Middle frontal gyrus (tissue), 1 donor: Measurements from ENCODE around the gene KCNK17.
"Not testable (repeated sequence)": the region's sequence is repeated elsewhere in the genome, so short reads cannot be mapped to it uniquely, and the experiment has no call there.

Experiments
- DNase-seq: peaks from one replicate; pipeline ENCODE4 v3.0.0-alpha.2; 2015; ENCODE audit warnings: low spot score; ENCODE audit errors: extremely low spot score

The KCNK17 gene

GRCh38 chr6:39302669-39303424, 11.4 kb downstream of the KCNK17 start:
- peak; percentile 52 for DNase-seq

GRCh38 chr6:39302011-39302410, 12.2 kb downstream of the KCNK17 start:
- DNase-seq: no peak

- DNase-seq: no peak
Measured at GRCh38 chr6:39301606-39302005, 12.6 kb downstream of the KCNK17 start.

DNA sequence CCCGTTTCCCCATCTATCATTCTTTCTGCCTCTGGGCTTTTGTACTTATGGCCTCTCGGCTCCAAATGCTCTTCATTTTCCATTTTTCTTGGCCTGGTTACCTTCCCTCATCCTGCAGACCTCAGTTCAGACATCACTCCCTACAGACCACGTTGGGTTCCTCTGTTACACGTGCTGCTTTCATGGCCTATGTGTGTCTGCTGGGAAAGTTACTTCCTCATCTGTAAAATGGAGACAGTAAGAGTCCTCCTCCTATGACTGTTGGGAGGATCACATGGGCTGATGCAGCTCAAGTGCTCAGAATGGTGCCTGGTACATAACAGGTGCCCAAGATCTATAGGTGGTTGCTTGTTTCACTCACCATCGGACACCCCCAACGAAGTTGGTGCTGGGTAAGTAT, 13.5 kb downstream of the KCNK17 start:
- DNase-seq: no peak

DNA sequence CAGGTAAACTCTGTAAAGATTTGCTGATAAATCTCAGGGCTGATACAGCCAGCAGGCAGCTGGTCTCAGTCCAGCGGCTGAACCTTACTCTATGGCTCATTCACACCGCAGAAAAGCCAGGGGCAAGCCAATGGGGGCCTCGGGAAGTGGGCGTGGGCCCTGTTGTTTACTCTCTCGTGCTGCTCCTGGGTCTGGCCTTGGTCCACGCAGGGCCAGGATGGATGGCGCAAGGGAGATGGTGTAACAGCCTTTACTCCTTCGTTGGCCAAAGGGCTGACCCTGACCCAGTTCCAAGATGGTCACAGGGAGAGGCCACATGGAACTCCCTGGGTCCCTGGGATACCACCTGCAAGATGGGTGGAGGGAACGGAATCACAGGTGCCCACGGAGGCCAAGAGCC, 16.2 kb downstream of the KCNK17 start:
- no peak for DNase-seq

DNA sequence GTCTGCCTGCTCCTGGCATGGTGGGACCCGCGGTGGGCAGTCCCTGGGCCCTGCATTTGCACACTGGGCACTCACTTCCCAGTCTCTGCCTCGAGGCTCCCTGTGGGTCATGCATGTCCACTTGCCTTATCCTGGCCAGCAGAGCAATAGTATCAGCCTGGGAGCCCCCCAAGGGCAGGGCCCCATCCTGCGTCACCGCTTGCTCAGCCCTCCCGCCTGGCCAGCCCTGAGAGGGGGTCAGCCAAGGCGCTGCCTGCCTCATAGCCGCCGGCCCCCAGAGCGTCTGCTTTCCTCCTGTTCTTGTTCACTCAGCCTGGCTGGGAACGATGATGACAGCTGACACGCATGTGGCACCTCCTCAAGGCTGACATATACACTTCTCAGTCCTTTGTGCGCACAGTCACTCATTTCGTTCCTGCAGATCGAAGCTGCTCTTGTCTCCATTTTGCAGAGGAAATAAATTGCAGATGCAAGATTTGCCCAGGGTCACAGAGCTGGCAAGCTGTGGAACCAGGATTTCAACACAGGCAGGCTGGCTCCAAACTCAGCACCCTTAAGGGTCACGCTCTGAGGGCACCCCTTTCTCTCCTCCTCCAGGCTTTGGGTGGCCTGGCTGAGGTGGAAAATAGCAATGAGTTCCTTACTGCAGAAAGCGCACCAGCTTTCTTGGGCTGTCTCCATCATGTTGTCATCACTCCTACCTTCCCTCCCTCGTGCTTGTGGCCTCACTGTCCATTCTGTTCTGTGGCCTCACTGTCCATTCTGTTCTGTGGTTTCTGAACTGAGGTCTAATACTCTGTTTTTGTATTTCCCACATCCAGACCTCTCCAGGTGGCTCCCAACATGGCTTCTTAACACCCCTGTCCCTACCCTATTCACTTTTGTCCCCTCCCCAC, 17.2 kb downstream of the KCNK17 start:
- DNase-seq: no peak

GRCh38 chr6:39295611-39296011, 18.6 kb downstream of the KCNK17 start:
- no peak for DNase-seq

GRCh38 chr6:39294899-39295298, 19.3 kb downstream of the KCNK17 start:
- DNase-seq: no peak

- no peak for DNase-seq
Measured at GRCh38 chr6:39294133-39294532, 20.1 kb downstream of the KCNK17 start.

DNA sequence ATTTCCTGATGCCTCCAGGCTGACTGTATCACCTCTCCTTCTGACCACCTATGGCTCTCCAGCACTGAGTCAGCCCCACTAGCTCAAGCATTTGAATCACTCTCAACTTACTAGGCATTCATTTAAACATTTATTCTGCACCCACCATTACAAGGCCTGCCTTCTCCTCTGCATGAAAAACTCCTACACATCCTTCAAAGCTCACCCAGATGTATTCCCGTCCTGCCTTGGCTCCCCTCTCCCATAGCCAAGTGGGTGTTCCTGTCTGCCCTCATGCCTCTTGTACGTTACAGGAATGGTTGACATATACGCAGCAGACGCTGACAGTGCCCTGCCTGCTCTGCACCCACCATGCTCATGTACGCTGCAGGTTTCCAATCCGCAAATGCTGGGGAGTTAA, 21.6 kb downstream of the KCNK17 start:
- no peak for DNase-seq

DNA sequence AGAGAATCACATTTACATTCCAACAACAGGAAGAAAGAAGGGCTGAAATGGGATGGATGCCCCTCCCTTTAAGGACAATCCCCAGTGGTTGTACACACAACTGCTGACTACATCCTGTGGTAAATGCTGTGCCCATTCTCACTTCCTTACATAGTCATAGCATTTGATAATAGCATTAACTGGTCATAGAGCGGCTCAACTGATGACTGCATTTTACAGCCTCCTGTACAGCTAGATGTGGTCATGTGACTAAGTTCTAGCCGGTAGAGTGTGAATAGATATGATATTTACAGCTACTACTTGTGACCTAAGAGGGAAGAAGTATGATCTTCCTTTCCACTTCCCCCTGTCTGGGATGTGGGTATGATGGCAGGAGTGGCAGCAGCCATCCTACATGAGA, 24.7 kb downstream of the KCNK17 start:
- DNase-seq: no peak

DNA sequence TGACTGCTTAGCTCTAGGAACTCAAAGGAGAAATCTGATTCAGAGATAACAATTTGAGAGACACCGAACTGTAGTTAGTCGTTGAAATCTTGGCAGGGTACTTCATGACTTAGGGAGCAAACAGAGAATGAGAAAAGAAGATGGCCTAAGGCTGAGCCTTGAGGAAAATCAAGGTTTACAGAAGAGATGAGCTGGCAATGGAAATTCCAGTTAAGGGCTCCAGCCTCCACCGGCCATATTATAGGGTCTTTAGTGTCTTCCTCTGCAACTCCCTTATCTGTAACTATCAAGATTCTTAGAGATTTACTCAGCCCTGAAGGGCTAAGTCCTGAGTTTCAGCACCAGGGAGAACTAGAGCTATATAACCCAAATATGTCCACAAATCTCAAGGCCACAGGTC, 26.6 kb downstream of the KCNK17 start:
- no peak for DNase-seq

DNA sequence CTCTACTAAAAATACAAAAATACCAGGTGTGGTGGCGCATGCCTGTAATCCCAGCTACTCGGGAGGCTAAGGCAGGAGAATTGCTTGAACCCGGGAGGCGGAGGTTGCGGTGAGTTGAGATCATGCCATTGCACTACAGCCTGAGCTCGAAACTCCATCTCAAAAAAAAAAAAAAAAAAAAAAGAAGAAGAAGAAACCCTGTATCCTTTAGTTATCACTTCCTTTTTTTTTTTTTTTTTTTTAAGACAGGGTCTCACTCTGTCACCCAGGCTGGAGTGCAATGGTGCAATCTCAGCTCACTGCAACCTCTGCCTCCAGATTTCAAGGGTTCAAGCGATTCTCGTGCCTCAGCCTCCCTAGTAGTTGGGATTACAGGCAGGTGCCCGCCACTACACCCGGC, 27.6 kb downstream of the KCNK17 start:
- not testable (repeated sequence) for DNase-seq

- DNase-seq: no peak
Measured at GRCh38 chr6:39282774-39283173, 31.4 kb downstream of the KCNK17 start.

DNA sequence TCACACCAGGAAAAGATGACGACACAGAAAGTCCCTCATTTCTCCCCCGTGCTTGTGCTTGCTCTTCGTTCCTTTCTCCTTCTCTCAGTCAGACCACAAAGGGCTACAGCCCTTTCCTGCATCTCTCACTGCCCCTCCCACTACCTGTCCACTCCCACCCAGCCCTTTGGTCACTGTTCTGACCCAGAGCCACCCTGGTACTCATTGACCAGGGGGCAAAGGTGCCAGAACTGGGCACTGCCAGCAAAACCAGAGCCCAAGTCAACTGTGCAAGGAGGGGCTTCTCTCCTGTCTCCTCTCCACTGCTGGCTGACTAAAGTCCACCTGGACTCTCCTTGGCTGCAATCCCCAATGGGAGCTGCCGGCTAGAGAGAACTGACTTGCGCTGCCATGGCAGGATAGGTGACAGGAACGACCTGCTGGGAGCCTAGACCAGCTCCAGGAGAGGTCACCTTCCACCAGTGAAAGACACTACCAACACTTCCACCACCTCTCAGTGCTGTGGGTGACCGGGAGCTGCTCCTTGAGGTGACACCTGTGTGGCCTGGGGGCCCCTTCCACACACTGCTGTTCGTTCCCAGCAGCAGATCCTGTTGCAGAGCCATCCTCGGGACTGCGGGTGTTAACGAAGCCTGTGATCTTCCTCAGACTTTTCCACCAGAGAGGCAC, 32.8 kb downstream of the KCNK17 start:
- no peak for DNase-seq

GRCh38 chr6:39280247-39280731, 33.9 kb downstream of the KCNK17 start:
- no peak for DNase-seq

DNA sequence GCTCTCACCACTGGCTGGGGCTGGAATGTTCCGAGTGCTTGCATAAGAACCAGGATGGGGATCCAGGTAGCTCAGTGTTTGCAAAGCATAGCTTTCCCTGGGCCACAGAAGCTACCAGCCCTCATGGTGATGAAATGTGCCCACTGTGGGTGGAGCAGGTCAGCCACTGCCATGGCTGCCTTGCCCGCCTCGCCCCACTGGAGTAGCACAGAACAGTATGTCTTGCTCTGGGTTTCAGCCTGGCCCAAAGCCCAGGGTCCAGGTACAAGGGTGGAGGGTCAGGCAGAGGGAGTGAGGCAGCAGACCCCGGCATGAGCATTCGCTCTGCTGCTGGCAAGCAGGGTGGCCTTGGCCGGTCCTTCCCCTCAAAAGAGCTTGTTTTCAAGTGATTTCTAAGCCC, 34.7 kb downstream of the KCNK17 start:
- DNase-seq: no peak

GRCh38 chr6:39276379-39276995, 37.7 kb downstream of the KCNK17 start:
- no peak for DNase-seq

DNA sequence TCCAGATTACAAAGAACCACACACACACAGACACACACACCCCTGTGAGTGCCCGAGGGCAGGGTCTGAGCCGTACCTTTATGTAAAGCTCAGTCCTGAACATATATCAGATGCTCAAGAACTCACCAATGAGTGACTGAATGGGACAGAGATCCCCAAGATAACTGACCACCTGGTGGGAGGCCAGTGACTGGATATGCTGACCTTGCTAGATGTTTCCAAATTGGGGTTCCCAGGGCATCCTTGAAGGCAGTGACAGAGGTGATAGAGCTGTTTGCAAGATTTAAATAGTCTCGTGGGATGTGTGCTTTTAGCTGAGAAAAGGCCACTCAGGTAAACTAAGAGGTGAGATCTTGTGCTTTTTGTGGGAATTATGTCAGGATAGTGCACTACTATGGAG, 39.3 kb downstream of the KCNK17 start:
- DNase-seq: no peak

GRCh38 chr6:39274471-39274870, 39.7 kb downstream of the KCNK17 start:
- no peak for DNase-seq

DNA sequence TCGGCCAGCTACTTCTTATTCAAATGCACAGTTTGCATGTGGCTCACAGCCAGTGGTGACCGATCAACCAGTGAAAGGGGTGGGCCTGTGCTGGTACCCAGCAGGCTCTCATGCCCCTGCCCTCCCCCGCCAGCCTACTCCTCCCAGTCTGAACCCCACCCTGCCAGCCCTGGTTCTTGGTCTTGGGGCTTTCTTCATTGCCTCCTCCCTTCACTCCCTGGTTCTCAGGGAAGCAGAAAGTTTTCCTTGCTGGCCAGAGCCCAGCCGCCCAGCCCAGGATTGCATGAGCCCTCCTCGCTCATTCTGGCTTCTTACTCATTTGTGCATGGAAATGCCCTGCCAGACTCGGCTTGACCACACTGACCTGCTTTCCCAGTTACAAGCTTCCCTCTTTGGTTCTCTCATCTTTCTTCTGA, 40.8 kb downstream of the KCNK17 start:
- no peak for DNase-seq
